Mesenteric fat pad (tissue), 1 donor: ENCODE data around the gene ANKFY1. TPM values are rescaled to one million over a fixed set of nuclear protein-coding genes. Genes with fewer than 3 reads are reported as not detected.
"Not testable (repeated sequence)": the region's sequence is repeated elsewhere in the genome, so short reads cannot be mapped to it uniquely, and the experiment has no call there.

Experiments
- DNase-seq: peaks from one replicate; pipeline ENCODE4 v3.0.0-alpha.2; 2020; ENCODE audit warnings: low spot score
- total RNA-seq: library from RNA; stranded (reverse); fragmentation: NEBNext Ultra II Directional; extraction: Animal tissue kit (Norgen Biotek cat#: 25700); gene quantifications from one replicate; pipeline ENCODE4 v1.2.1, GENCODE V29; 2021
- donor health status: DM: yes; HTN: yes; CAD: no.

Gene ANKFY1
- total RNA-seq, 1 donor from 2014 or later, result 51.8 TPM

- DNase-seq, result no peak
Observed at GRCh38 chr17:4159761-4160160, 104.0 kb downstream of the ANKFY1 start.

- no peak for DNase-seq
Observed at GRCh38 chr17:4157618-4158333, 106.0 kb downstream of the ANKFY1 start.

GRCh38 chr17:4156750-4157381 is 106.9 kb downstream of the ANKFY1 start:
- no peak for DNase-seq

GRCh38 chr17:4155980-4156620 is 107.7 kb downstream of the ANKFY1 start:
- no peak for DNase-seq

GRCh38 chr17:4154201-4154600 is 109.6 kb downstream of the ANKFY1 start:
- DNase-seq, result no peak

GRCh38 chr17:4152471-4152870 is 111.3 kb downstream of the ANKFY1 start:
- DNase-seq, result no peak

- no peak for DNase-seq
Observed at GRCh38 chr17:4150096-4150495, 113.7 kb downstream of the ANKFY1 start.

GRCh38 chr17:4148611-4149308 is 115.0 kb downstream of the ANKFY1 start:
- DNase-seq, result no peak

- DNase-seq, result no peak
Observed at GRCh38 chr17:4147751-4148310, 115.9 kb downstream of the ANKFY1 start.

- no peak for DNase-seq
Observed at GRCh38 chr17:4146641-4147040, 117.1 kb downstream of the ANKFY1 start.

GRCh38 chr17:4144422-4144747 is 119.4 kb downstream of the ANKFY1 start:
- DNase-seq, result no peak

GRCh38 chr17:4143563-4144421 is 120.0 kb downstream of the ANKFY1 start:
- DNase-seq, result peak; percentile 95

- DNase-seq, result peak; percentile 89
Observed at GRCh38 chr17:4142107-4142900, 121.5 kb downstream of the ANKFY1 start.

GRCh38 chr17:4140125-4140524 is 123.7 kb downstream of the ANKFY1 start:
- no peak for DNase-seq

GRCh38 chr17:4138906-4139526 is 124.8 kb downstream of the ANKFY1 start:
- DNase-seq, result not testable (repeated sequence)

- no peak for DNase-seq
Observed at GRCh38 chr17:4136373-4136772, 127.4 kb downstream of the ANKFY1 start.

GRCh38 chr17:4135489-4135888 is 128.3 kb downstream of the ANKFY1 start:
- no peak for DNase-seq

GRCh38 chr17:4134721-4135120 is 129.1 kb downstream of the ANKFY1 start:
- no peak for DNase-seq

- no peak for DNase-seq
Observed at GRCh38 chr17:4130715-4131114, 133.1 kb downstream of the ANKFY1 start.
